DND-41 (cell line): ENCODE data around the gene IFT122.

Experiments
- ATAC-seq: fragments of 200-7000 bp; cut with Tn5 transposase; 3 replicates; pipeline ENCODE4 v1.9.1; 2021; ENCODE audit warnings: low read depth; ENCODE audit not compliant: insufficient read depth
- DNase-seq: peaks from one replicate; pipeline ENCODE4 v3.0.0-alpha.2; 2020
- H2AFZ ChIP-seq: 2 replicates; pipeline ENCODE4 v1.6.0; 2012; ENCODE audit warnings: low read depth, low read length
- H3K27ac ChIP-seq: 2 replicates; pipeline ENCODE4 v1.5.1; 2012; ENCODE audit warnings: low read length, inconsistent platforms
- H3K27me3 ChIP-seq: fragments of 200-600 bp; sonication (generic); 2 replicates; pipeline ENCODE4 v1.6.0; 2012; ENCODE audit warnings: low read length, mild to moderate bottlenecking, inconsistent platforms; ENCODE audit not compliant: insufficient read depth, poor library complexity
- H3K36me3 ChIP-seq: 2 replicates; pipeline ENCODE4 v1.5.1; 2012; ENCODE audit warnings: low read length, inconsistent platforms; ENCODE audit not compliant: insufficient read depth
- H3K4me1 ChIP-seq: 2 replicates; pipeline ENCODE4 v1.5.1; 2012; ENCODE audit warnings: mild to moderate bottlenecking, low read length; ENCODE audit not compliant: insufficient read depth
- H3K4me2 ChIP-seq: 2 replicates; pipeline ENCODE4 v1.6.0; 2012; ENCODE audit warnings: mild to moderate bottlenecking, moderate library complexity, low read length, inconsistent platforms; ENCODE audit not compliant: insufficient read depth
- H3K4me3 ChIP-seq, 2 experiments: fragments of 200-600 bp in 1 of 2; shearing (Covaris generic) in 1 of 2; 2 replicates each; pipeline ENCODE4 v1.5.1; 2012 to 2016; ENCODE audit warnings: inconsistent platforms in 2 of 2, low read length in 2 of 2, mild to moderate bottlenecking in 2 of 2, low read depth in 1 of 2, moderate library complexity in 1 of 2
- H3K79me2 ChIP-seq: 2 replicates; pipeline ENCODE4 v1.6.0; 2012; ENCODE audit warnings: low read length, inconsistent platforms; ENCODE audit not compliant: insufficient read depth
- H3K9ac ChIP-seq: 2 replicates; pipeline ENCODE4 v1.6.0; 2012; ENCODE audit warnings: low read depth, mild to moderate bottlenecking, inconsistent platforms, low read length, moderate library complexity
- H3K9me3 ChIP-seq: 2 replicates; pipeline ENCODE4 v1.5.1; 2012; ENCODE audit warnings: low read length, moderate library complexity, mild to moderate bottlenecking, inconsistent platforms; ENCODE audit not compliant: insufficient read depth, severe bottlenecking
- H4K20me1 ChIP-seq: 2 replicates; pipeline ENCODE4 v1.6.0; 2012; ENCODE audit warnings: low read length; ENCODE audit not compliant: insufficient read depth
- EZH2 ChIP-seq: IDR thresholded peaks from 3 replicates; pipeline ENCODE4 v1.6.1; 2012; ENCODE audit warnings: borderline replicate concordance, low read depth, mild to moderate bottlenecking, moderate library complexity, low read length, inconsistent platforms; ENCODE audit not compliant: severe bottlenecking
- TF ChIP-seq, protein P1 (sequence below): IDR thresholded peaks from 2 replicates; pipeline ENCODE4 v1.5.1; 2012; ENCODE audit warnings: borderline replicate concordance, low read length, moderate library complexity, mild to moderate bottlenecking; ENCODE audit not compliant: poor library complexity, severe bottlenecking; ENCODE audit errors: extremely low read depth

IFT122 gene

DNA sequence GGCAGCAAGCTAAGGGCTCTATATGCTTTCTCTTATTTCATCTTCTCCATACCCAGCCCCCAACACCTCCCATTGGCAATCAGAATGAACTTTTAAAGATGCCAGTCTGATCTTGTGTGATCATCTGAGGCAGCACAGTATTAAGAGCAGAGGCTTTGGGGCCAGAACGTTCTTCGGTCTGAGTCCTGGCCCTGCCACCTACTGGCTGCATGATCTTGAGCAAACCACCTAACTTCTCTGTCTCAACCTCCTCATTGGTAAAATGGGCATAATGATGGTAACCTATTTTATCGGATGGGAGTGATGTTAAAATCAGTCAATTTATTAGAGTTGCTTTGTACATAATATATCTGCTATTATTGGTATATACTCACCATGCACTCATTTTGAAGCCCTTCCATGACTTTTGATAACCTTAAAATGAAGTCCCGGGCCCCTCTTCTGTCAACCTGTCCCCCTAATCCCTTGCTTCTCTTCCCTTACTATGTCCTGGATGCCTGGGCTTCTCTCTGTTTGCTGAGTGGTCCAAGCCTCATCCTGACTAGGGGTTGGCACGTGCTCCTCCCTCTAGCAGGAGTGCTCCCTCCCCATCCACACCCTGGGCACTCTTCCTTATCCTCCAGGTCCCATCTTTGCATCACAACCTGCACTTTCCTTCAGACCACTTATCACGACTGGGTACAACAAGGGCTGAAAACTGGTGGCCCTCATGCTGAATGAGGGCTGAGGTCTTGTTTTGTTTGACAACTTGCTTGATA lies 17.9 kb upstream of the IFT122 start:
- Histone ChIP-seq H3K4me1 (0 out of 2 replicates have a peak, but pooled peaks cover 3% of the 10 kb centered on the region), H3K9me3 (no peaks in the 10 kb centered on the region), H3K27me3 (no peaks in the 10 kb centered on the region), H3K4me2 (no peak overlapping the region), H3K79me2 (no peaks in the 10 kb centered on the region), H3K4me3 (no peak overlapping the region), H4K20me1 (no peaks in the 10 kb centered on the region), H3K36me3 (no peaks in the 10 kb centered on the region), H3K9ac (no peak overlapping the region), H3K27ac (no peak overlapping the region), H2AFZ (no peak overlapping the region)
- TF ChIP-seq, protein P1, sequence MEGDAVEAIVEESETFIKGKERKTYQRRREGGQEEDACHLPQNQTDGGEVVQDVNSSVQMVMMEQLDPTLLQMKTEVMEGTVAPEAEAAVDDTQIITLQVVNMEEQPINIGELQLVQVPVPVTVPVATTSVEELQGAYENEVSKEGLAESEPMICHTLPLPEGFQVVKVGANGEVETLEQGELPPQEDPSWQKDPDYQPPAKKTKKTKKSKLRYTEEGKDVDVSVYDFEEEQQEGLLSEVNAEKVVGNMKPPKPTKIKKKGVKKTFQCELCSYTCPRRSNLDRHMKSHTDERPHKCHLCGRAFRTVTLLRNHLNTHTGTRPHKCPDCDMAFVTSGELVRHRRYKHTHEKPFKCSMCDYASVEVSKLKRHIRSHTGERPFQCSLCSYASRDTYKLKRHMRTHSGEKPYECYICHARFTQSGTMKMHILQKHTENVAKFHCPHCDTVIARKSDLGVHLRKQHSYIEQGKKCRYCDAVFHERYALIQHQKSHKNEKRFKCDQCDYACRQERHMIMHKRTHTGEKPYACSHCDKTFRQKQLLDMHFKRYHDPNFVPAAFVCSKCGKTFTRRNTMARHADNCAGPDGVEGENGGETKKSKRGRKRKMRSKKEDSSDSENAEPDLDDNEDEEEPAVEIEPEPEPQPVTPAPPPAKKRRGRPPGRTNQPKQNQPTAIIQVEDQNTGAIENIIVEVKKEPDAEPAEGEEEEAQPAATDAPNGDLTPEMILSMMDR = peak; percentile 8
- TF ChIP-seq EZH2 = no peak
- ATAC-seq (no peak), DNase-seq (no peak)

DNA sequence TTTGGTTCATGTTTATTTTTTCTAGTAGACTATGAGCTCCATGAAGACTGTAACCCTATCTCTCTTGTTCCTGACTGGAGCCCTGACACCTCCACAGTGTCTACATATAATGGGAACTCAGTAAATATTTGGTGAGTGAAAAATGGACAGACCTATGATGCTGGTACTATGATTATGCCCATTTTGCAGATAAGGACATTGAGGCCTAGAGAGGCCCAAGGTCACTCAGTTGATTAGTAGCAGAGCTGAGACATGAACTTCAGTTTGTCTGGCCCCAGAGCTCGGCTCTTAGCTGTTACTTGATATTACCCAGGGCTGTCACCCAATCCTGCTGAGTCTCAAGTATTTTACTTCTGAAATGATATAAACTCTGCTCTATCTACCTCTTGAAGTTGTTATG lies 17.1 kb upstream of the IFT122 start:
- Histone ChIP-seq H4K20me1 (no peaks in the 10 kb centered on the region), H3K4me3 (no peak overlapping the region), H3K36me3 (no peaks in the 10 kb centered on the region), H3K9ac (no peak overlapping the region), H3K27ac (no peak overlapping the region), H2AFZ (no peak overlapping the region), H3K4me1 (0 out of 2 replicates have a peak, but pooled peaks cover 3% of the 10 kb centered on the region), H3K4me2 (no peak overlapping the region), H3K27me3 (no peaks in the 10 kb centered on the region), H3K9me3 (no peaks in the 10 kb centered on the region), H3K79me2 (no peaks in the 10 kb centered on the region)
- no peak for DNase-seq
- ATAC-seq = no peak
- no peak for TF ChIP-seq EZH2
- TF ChIP-seq, protein P1 = no peak

DNA sequence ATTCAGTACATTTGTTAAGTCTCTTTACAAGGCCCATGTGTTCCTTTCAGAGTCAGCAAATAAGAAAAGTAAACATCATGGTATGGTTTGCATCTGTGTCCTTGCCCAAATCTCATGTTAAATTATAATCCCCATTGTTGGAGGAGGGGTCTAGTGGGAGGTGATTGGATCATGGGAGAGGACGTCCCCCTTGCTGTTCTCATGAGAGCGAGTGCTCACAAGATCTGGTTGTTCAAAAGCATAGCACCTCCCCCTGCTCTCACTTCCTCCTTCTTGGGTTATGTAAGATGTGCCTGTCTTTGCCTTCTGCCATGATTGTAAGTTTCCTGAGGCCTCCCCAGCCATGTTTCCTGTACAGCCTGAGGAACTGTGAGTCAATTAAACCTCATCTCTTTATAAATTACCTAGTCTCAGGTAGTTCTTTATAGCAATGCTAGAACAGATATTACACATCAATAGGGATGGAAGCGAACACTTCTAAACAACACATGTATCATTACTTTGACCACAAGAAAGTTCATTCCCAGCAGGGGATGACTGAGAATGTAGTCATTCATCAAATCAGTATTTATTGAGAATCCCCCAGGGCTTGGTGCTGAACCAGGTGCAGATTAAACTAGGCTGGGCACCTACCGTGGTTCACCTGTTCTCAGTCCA lies 15.7 kb upstream of the IFT122 start:
- Histone ChIP-seq H3K36me3 (peaks cover 12% of the 10 kb centered on the region), H3K4me1 (0 out of 2 replicates have a peak, but pooled peaks cover 3% of the 10 kb centered on the region), H3K27me3 (no peaks in the 10 kb centered on the region), H4K20me1 (no peaks in the 10 kb centered on the region), H3K9ac (no peak overlapping the region), H3K27ac (no peak overlapping the region), H3K4me3 (no peak overlapping the region), H3K9me3 (no peaks in the 10 kb centered on the region), H2AFZ (no peak overlapping the region; the same call in 1 of the 2 replicates), H3K4me2 (no peak overlapping the region), H3K79me2 (no peaks in the 10 kb centered on the region)
- no peak for DNase-seq
- ATAC-seq = peak; percentile 46; the same call in 2 of the 3 replicates
- TF ChIP-seq, protein P1 = no peak
- no peak for TF ChIP-seq EZH2
